Heart left ventricle (tissue), 13 donors: ENCODE results near the gene SCNN1G.

Source experiments
- POLR2A ChIP-seq, 2 donors: fragments of 450-650 bp; IDR thresholded peaks; one replicate each; pipeline ENCODE4 v1.6.1; 2017; ENCODE audit warnings: antibody characterized with exemption in 2 of 2, mild to moderate bottlenecking in 2 of 2, moderate library complexity in 2 of 2
- TF ChIP-seq, protein P1 (sequence below), 12 donors: fragments of 200-600 bp; sonication (generic) in 4 of 12; IDR thresholded peaks; one replicate each; pipeline versions ENCODE4 v1.5.0 to v1.8.0; 2018 to 2022; ENCODE audit warnings: antibody characterized with exemption in 12 of 12, mild to moderate bottlenecking in 5 of 12
- donor health status: ischemic (EF 13 %, LVEDD 7.1; RV severe dilation, severe dysfunction).
- donor health status: DM: no; HTN: yes; CAD: no.
- donor health status: DM: no; HTN: no; CAD: no.
- donor health status: ischemic (EF 25% LVEDD 6.9; RV normal size, moderate dysfunction).
- donor health status: ischemic (EF 25% LVEDD 5.7; RV mildly dilated, moderate dysfunction).
- donor health status: ischemic (EF 35%, LVEDD 5.7; RV mildly dilated, moderate dysfunction).
- donor health status: nonischemic (EF 11% LVEDD 7.7; RV severe dilation, severe dysfunction).
- donor health status: DM: yes; HTN: yes; CAD: no.
- donor health status: PGD.
- donor health status: ischemic (EF 29% LVEDD 5.4; RV normal size, mild dysfunction).
- donor health status: nonischemic (EF 23%, LVEDD 6.1; RV moderate dilation, normal function).

GRCh38 chr16:23235176-23235575 lies 52.6 kb downstream of the SCNN1G start:
- TF ChIP-seq, protein P1, sequence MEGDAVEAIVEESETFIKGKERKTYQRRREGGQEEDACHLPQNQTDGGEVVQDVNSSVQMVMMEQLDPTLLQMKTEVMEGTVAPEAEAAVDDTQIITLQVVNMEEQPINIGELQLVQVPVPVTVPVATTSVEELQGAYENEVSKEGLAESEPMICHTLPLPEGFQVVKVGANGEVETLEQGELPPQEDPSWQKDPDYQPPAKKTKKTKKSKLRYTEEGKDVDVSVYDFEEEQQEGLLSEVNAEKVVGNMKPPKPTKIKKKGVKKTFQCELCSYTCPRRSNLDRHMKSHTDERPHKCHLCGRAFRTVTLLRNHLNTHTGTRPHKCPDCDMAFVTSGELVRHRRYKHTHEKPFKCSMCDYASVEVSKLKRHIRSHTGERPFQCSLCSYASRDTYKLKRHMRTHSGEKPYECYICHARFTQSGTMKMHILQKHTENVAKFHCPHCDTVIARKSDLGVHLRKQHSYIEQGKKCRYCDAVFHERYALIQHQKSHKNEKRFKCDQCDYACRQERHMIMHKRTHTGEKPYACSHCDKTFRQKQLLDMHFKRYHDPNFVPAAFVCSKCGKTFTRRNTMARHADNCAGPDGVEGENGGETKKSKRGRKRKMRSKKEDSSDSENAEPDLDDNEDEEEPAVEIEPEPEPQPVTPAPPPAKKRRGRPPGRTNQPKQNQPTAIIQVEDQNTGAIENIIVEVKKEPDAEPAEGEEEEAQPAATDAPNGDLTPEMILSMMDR (IDR thresholded peaks at IDR 0.05): no peak
- TF ChIP-seq POLR2A (IDR thresholded peaks at IDR 0.05): no peak
